Measurements from ENCODE around the gene SNTG2. TPM values are rescaled to one million over a fixed set of nuclear protein-coding genes. Genes with fewer than 3 reads are reported as not detected.

SNTG2 gene
- total and polyA plus RNA-seq, 2 of the 13 experiments (the other 11 are each of a cell fraction or from before 2014, with no cell fraction given): not detected

DNA sequence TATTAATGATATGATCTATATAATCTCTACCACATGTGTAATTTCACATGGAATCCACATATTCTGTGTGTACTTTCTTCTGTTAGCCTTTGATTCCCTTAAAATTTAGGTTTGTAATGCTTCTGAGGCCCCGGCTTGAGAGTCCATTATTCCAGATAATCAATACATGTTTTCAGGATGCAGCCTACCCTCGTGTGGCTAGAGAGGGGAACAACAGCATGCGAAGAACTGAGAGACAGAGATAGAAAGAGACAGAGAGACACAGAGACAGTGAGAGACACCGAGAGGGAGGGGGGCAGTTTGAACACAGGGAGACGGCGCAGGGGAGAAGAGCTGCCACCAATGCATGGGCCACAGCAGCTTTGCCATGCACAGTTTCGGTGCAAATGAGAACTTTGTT, 185.4 kb downstream of the SNTG2 start:
- Histone ChIP-seq H3K4me3 (replicated peaks in 1 of 3; ENCODE audit: insufficient read depth in 1 of 3, low read depth in 2 of 3, low read length in 3 of 3) (no peak overlapping the region), H3K36me3 (replicated peaks in 1 of 2; ENCODE audit: control insufficient read depth in 1 of 2, insufficient read depth in 2 of 2, low read length in 2 of 2) (no peaks in the 10 kb centered on the region), H3K79me2 (ENCODE audit: insufficient read depth, low read length) (no peaks in the 10 kb centered on the region), H3K27ac (ENCODE audit: extremely low read length, insufficient read depth, low read length) (no peak overlapping the region), H4K20me1 (ENCODE audit: insufficient read depth, low read length) (no peaks in the 10 kb centered on the region), H3K9me3 (ENCODE audit: low read length) (no peaks in the 10 kb centered on the region), H3K27me3 (ENCODE audit: control insufficient read depth in 1 of 2, insufficient read depth in 2 of 2, low read length in 2 of 2) (peaks cover 0 to 9% of the 10 kb centered on the region in 2 experiments; a peak in 1 of 5 replicates), H3K9ac (ENCODE audit: insufficient read depth, low read depth, low read length) (no peak overlapping the region), H2AFZ (ENCODE audit: low read length) (no peak overlapping the region), H3K4me1 (ENCODE audit: insufficient read depth, low read length) (no peaks in the 10 kb centered on the region), H3K4me2 (ENCODE audit: low read depth, low read length) (no peak overlapping the region)
- POLR2A ChIA-PET: no interaction called here
- TF ChIP-seq HOXA7 (CRISPR knock-in tag; IDR thresholded peaks at IDR 0.05): no peak
- peak; percentile 63 for TF ChIP-seq ONECUT2 (CRISPR knock-in tag; IDR thresholded peaks at IDR 0.05)
- no peak for TF ChIP-seq ZFP82 (CRISPR knock-in tag; IDR thresholded peaks at IDR 0.05; ENCODE audit: borderline replicate concordance)
- peak; percentile 48; the same call in 1 of the 2 replicates for TF ChIP-seq STAG1 (CRISPR knock-in tag; IDR thresholded peaks at IDR 0.05)
- no peak for TF ChIP-seq ZUFSP (CRISPR knock-in tag; IDR thresholded peaks at IDR 0.05; ENCODE audit: borderline replicate concordance)
- no peak for TF ChIP-seq DPF2 (CRISPR knock-in tag; IDR thresholded peaks at IDR 0.05; ENCODE audit: borderline replicate concordance, low read depth)
- TF ChIP-seq ZBTB38 (CRISPR knock-in tag; IDR thresholded peaks at IDR 0.05): no peak
- no peak for TF ChIP-seq HCFC1 (IDR thresholded peaks at IDR 0.05; ENCODE audit: low read depth, low read length)
- TF ChIP-seq, protein P1, sequence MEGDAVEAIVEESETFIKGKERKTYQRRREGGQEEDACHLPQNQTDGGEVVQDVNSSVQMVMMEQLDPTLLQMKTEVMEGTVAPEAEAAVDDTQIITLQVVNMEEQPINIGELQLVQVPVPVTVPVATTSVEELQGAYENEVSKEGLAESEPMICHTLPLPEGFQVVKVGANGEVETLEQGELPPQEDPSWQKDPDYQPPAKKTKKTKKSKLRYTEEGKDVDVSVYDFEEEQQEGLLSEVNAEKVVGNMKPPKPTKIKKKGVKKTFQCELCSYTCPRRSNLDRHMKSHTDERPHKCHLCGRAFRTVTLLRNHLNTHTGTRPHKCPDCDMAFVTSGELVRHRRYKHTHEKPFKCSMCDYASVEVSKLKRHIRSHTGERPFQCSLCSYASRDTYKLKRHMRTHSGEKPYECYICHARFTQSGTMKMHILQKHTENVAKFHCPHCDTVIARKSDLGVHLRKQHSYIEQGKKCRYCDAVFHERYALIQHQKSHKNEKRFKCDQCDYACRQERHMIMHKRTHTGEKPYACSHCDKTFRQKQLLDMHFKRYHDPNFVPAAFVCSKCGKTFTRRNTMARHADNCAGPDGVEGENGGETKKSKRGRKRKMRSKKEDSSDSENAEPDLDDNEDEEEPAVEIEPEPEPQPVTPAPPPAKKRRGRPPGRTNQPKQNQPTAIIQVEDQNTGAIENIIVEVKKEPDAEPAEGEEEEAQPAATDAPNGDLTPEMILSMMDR (CRISPR knock-in tag; IDR thresholded peaks at IDR 0.05): peak; percentile 34
- CTCF ChIA-PET (ENCODE audit: low intra/inter-chr PET ratio, low total read pairs): no interaction called here
- BruUV-seq (replicated peaks): no TSS peak
- in situ Hi-C loops (cut with HindIII; ENCODE audit: extremely low pct_ligation_motif_present, low pct_unique_long_range_greater_than_20kb): loop anchor here (25.0 kb wide), 2 partner anchors 401 to 424 kb away; no protein-coding TSS in a partner anchor
- WGBS (ENCODE audit: low lambda C conversion rate): 27% methylated on average over 7 of the region's 7 CpGs
- ATAC-seq: peak; percentile 48
- no peak for DNase-seq (ENCODE audit: low spot score)
- FAIRE-seq: no peak
- intact Hi-C loops (cut with micrococcal nuclease; ENCODE audit: unreplicated experiment): loop anchor here (1.0 kb wide), 1 partner anchor 282 kb away; no protein-coding TSS in a partner anchor
